Erythroblast (primary cell): ENCODE results near the gene SDHAF4.
"Not testable (repeated sequence)": the region's sequence is repeated elsewhere in the genome, so short reads cannot be mapped to it uniquely, and the experiment has no call there.

Source experiments
- DNase-seq, 2 experiments: peaks; one replicate each; lab custom pipeline; 2025; lab: John Stamatoyannopoulos, UW
- GATA1 ChIP-seq: IDR thresholded peaks from 2 replicates; pipeline ENCODE4 v1.6.1; 2011; ENCODE audit warnings: low read depth, mild to moderate bottlenecking, control low read depth, low read length, moderate library complexity
- POLR2A ChIP-seq: IDR thresholded peaks from 2 replicates; pipeline ENCODE4 v1.6.1; 2011; ENCODE audit warnings: mild to moderate bottlenecking, low read length

Gene SDHAF4

DNA sequence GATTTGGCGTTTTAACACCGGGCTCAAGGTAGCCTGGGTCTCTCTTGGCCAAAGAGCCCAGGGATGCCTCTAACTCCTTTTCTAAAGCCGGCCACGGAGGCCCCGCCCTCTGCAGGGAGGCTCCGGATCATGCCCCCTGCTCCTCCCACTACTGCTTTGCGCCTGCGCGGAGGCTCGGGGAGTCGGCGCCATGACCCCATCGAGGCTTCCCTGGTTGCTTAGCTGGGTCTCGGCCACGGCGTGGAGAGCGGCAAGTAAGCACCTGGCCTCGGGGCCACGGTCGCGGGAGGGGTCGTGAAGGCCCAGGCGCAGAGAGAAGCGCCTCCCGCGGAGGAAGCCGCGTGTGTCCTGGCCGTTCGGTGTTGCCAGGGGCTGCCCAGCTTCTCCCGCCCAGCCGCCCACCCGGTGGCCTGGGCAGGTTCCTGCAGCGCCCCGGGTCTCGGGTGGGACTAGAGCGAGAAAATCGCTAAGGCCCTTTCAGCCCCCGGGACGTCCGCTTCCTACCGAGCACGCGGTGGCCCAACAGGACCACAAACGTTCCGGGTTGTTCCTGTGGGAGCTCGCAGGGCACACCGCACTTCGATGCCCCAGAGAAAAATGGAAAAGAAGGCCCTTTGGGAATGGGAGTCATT lies at the start of gene SDHAF4:
TSS of gene SDHAF4 (plus strand) at position 180 of the 632 bp plus-strand sequence. CDS start at position 191, 11 bp downstream.
- TF ChIP-seq GATA1 (no peak), POLR2A (peak; percentile 82)
- DNase-seq: peak; percentile 91 to 94

DNA sequence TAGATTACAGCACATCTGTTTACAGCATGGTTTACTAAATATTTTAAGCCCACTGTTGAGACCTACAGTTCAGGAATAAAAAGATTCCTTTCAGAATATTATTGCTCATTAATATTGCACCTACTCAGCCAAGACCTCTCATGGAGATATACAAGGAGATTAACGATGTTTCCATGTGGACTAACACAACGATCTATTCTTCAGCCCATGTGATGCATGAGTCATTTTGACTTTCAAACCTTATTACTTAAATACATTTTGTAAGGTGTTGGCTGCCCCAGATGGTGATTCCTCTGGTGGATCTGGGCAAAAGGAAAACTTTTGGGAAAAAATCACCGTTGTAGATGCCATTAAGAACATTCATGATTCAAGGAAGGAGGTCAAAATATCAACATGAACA lies 48.0 kb upstream of the SDHAF4 start:
- TF ChIP-seq POLR2A: no peak
- no peak for TF ChIP-seq GATA1
- no peak for DNase-seq

DNA sequence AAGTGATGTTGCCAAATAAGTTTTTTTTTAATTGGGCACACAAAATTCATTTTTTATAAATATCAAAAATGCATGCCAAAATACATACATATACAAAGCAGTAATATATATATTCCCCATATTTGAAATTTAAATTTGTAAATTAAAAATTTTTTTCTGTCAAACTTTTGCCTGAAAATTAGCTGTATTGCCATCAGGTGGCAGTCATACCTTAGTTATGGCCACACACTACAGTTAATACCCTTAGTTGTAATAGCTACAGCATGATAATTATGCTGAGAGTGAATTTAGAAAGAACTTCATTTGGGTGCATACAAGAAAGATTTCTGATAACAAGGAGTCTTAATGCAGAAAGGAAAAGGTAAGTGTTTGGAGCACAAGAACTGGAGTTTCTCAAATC lies 46.2 kb upstream of the SDHAF4 start:
- DNase-seq: peak; percentile 19 to 50
- TF ChIP-seq POLR2A: no peak
- TF ChIP-seq GATA1: no peak

DNA sequence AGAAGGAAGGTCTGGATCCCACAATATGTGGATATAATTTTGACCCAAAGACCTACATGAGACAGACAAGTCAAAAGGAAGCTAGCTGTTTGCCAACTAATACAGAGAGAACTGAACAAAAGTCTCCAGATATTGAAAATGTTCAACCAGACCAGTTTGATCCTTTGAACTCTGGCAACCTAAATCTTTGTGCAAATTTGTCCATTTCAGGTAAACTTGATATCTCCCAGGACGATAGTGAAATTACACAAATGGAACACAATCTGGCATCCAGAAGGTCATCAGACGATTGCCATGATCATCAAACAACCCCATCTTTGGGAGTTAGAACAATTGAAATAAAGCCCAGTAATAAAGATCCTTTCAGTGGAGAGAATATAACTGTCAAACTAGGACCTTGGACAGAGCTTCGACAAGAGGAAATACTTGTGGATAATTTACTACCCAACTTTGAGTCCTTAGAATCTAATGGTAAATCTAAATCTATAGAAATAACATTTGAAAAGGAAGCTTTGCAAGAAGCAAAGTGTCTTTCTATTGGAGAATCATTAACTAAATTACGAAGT lies 41.9 kb upstream of the SDHAF4 start:
- TF ChIP-seq POLR2A (no peak), GATA1 (no peak)

DNA sequence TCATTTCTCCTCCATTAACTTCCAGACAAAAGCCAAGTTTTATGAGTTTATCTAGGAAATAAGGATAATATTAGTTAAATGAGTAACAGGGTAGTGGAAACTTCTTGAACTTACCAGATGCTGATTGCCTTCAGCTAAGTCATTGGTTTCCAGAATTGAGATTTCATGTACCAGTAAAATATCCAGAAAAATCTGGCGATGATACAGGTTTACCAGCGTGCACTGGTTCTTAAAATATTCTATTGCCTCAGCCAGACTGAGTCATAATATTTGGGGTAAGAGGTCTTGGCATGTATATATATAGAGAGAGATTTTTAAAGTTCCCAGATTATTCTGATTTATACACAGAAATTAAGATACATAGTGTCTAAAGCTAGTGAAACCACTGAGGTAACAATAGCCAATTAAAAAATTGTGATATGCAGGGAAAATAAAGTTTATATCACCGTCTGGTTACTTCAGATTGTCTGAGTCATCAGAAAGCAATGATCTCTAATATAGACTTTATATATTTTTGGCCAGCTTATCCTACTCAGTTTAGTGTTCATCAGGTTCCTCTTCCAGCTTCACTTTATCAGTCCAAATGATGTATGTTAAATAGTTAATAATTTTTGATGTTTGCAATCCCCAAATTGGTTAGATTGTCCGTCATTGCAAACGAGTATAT lies 39.5 kb upstream of the SDHAF4 start:
- no peak for DNase-seq
- TF ChIP-seq GATA1 (no peak), POLR2A (no peak)

More for the DNA sequence above, 41.9 kb upstream of the SDHAF4 start:
- no peak for DNase-seq

DNA sequence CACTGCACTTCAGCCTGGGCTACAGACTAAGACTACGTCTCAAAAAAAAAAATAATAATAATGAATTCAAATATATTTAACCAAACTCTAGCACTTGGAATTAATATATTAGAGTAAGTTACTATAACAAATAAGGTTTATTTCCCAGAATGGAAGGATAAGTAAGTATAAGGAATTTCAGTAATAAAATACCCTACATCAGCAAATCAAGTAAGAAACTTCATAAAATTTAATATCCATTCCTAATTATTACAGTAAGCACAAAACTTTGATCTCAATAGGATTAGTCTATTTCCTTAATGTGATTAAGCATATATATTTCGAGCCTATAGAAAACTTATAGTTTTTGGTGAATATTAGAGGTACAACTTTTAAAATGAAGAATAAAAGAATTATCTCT lies 36.7 kb upstream of the SDHAF4 start:
- DNase-seq: no peak
- TF ChIP-seq POLR2A: no peak
- no peak for TF ChIP-seq GATA1

DNA sequence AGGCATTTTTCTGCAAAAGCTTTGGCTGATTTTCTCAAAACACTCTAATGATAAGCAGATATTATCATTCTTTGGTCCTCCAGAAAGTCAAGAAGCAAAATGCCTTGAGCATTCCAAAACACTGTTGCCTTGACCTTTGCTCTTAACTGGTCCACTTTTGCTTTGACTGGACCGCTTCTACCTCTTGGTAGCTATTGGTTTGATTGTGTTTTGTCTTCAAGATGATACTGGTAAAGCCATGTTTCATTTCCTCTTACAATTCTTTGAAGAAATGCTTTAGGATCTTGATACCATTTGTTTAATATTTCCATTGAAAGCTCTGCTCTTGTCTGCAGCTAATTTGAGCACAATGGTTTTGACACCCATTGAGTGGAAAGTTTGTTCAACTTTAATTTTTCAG lies 35.6 kb upstream of the SDHAF4 start:
- TF ChIP-seq GATA1: no peak
- no peak for TF ChIP-seq POLR2A
- no peak for DNase-seq

DNA sequence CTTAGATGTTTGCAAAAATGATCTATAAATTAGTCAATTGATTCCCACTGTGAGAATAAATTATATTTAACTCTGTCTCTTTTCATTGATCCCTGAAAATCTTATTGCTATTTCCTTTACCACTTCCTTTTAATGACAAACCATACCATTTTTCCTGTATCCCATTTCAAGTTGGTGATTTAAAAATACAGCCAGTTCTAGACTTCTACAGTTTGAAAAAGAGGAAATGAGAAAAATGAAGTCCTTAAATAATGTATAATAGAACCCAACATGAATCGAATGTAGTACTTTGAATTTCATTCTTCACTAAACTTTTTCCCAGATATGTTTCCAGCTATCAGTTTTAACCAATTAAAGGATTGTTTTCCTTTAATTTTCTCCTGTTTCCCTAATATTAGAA lies 29.5 kb upstream of the SDHAF4 start:
- DNase-seq: no peak
- TF ChIP-seq POLR2A: no peak
- no peak for TF ChIP-seq GATA1

DNA sequence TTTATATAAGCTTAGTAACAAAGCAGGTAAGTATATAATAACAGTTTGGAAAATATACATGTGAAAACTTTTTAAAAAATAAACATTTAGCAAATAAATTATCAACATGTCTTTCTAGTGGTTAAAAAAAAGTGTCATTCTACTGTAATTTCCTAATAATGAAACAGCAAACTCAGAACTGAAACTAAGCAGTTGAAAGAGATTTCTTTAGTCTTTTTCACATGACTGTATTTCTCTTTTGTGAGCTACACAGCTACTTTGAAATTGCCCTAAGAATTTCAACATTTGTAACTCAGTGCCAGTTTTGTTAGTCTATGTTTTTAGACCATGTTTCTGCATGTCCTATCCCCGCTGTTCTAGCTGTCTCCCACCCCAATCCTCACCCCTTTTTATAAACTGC lies 28.4 kb upstream of the SDHAF4 start:
- no peak for DNase-seq

DNA sequence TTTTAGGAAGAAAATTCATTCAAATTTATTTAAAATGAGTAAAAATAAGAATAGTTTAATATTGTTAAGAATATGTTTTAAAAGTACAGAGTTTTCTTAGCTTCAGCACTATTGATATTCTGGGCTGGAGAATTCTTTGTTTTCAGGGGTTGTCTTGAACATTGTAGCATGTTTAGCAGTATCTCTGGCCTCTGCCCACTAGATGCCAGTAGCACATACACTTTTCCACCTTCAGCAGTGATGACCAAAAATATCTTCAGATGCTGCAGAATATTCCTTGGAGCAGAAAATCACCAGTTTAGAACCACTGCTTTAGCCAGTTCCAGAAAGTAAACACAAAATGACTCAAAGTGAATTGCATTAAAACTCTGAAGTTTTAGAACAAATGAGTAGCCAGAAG lies 19.4 kb upstream of the SDHAF4 start:
- DNase-seq: peak; percentile 3 to 19

More for the DNA sequence above, 28.4 kb upstream of the SDHAF4 start:
- TF ChIP-seq GATA1: no peak
- TF ChIP-seq POLR2A: no peak

DNA sequence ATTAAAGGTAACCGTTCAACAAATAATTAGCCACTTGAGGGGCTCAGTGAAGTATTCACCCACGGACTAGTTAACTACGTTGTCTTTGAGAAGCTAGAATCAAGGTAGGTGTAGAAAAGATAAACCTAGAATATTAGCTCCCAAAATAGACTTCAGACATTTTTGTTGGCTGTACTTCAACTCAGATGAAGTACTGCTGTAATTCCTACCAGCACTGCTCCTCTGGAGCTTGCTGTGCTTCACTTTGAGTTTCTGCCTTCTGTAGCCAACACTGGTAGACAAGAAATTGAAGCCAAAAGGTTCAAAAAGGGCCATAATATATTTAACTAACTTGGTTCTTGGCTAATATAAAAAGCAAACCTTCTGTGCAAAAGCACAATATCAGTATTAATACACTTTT lies 18.8 kb upstream of the SDHAF4 start:
- no peak for TF ChIP-seq POLR2A
- TF ChIP-seq GATA1: no peak
- DNase-seq: no peak

More for the DNA sequence above, 19.4 kb upstream of the SDHAF4 start:
- TF ChIP-seq GATA1 (no peak), POLR2A (no peak)

DNA sequence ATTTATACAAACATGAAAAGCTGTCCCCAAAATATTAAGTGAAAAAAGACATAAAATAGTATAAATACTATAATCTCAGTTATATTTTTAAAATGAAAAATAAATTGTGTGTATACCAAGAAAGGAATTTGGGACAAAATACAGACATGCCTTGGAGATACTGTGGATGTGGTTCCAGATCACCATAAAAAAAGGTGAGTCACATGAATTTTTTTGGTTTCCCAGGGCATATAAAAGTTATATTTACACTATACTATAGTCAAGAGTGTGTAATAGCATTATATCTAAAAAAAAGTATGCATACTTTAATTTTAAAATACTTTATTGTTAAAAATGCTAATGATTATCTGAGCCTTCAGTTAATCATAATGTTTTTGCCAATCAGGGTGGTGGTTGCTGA lies 17.4 kb upstream of the SDHAF4 start:
- DNase-seq: no peak
- TF ChIP-seq GATA1: no peak

DNA sequence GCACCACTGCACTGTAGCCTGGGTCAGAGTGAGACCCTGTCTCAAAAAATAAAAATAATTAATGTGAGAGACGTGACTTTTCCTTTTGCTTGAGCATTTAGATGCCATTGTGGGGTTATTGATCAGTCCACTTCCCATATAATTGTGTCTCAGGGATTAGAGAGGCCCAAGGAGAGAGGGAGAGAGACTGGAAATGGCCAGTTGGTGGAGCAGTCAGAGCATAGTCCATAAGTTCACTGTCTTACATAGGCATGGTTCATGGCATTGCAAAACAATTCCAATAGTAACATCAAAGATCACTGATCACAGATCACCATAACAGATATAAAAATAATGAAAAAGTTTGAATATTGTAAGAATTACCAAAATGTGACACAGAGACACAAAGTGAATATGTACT lies 15.2 kb upstream of the SDHAF4 start:
- no peak for TF ChIP-seq GATA1
- no peak for DNase-seq

DNA sequence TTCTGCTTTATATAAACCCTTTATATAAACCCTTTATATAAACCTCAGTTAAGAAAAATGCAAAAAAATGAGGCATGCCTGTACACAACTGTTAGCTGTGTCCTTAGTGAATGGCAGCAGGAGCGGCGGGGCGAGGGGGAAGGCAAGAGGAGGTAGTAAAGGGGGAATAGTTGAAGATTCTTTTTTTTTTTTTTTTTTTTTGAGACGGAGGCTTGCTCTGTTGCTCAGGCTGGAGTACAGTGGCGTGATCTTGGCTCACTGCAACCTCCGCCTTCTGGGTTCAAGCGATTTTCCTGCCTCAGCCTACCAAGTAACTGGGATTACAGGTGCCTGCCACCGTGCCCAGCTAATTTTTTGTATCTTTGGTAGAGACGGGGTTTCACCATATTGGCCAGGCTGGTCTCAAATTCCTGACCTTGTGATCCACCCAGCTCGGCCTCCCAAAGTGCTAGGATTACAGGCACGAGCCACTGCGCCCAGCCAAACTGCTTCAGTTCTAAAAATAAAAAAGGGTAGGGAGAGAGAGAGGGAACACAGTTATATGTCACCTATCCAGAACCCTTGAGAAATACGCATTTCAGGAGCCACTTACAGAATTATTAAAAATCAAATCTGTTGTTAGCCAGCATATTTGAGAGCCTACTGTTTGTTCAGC lies 14.3 kb upstream of the SDHAF4 start:
- DNase-seq: not testable (repeated sequence)
